Heart right ventricle (tissue), 16 donors: Measurements from ENCODE around the gene NPC1L1. TPM values are rescaled to one million over a fixed set of nuclear protein-coding genes. Genes with fewer than 3 reads are reported as not detected.

Experiments
- ATAC-seq, 8 donors: fragments of 200-7000 bp; cut with Tn5 transposase; one replicate each; pipeline ENCODE4 v1.9.1; 2020; ENCODE audit warnings: mild to moderate bottlenecking in 8 of 8, moderate library complexity in 8 of 8, moderate number of reproducible peaks in 1 of 8
- DNase-seq, 2 donors: peaks; one replicate each; pipeline ENCODE4 v3.0.0-alpha.2; 2020
- H3K27ac ChIP-seq, 10 donors: fragments of 200-600 bp; sonication (generic) in 2 of 10; one replicate each; pipeline versions ENCODE4 v1.5.0 to v1.8.0; 2020 to 2022; ENCODE audit warnings: mild to moderate bottlenecking in 3 of 10
- H3K27me3 ChIP-seq, 7 donors: fragments of 200-600 bp; one replicate each; pipeline ENCODE4 v1.8.0; 2021 to 2022; ENCODE audit warnings: mild to moderate bottlenecking in 2 of 7
- H3K36me3 ChIP-seq, 9 donors: fragments of 200-600 bp; sonication (generic) in 1 of 9; one replicate each; pipeline versions ENCODE4 v1.5.0 to v1.8.0; 2020 to 2022; ENCODE audit warnings: mild to moderate bottlenecking in 2 of 9
- H3K4me1 ChIP-seq, 9 donors: fragments of 200-600 bp; sonication (generic) in 1 of 9; one replicate each; pipeline versions ENCODE4 v1.5.0 to v1.8.0; 2020 to 2022; ENCODE audit warnings: mild to moderate bottlenecking in 4 of 9
- H3K4me3 ChIP-seq, 10 donors: fragments of 200-600 bp; sonication (generic) in 2 of 10; one replicate each; pipeline versions ENCODE4 v1.5.0 to v1.8.0; 2020 to 2022; ENCODE audit warnings: mild to moderate bottlenecking in 7 of 10, moderate library complexity in 2 of 10
- H3K9me3 ChIP-seq, 11 donors: fragments of 200-600 bp in 10 of 11; sonication (generic) in 2 of 11; one replicate each; pipeline versions ENCODE4 v1.5.0 to v1.8.0; 2013 to 2022; ENCODE audit warnings: mild to moderate bottlenecking in 2 of 11, control low read depth in 1 of 11, moderate library complexity in 1 of 11
- WGBS, 2 donors: extraction: QIAGEN DNeasy Blood & Tissue Kit; methylation state at CpG; one replicate each; pipeline ENCODE4 v1.1.7; 2013; ENCODE audit warnings: inconsistent platforms in 1 of 2; 5-methylcytosine and 5-hydroxymethylcytosine counted together
- intact Hi-C, 10 donors: fragments of 100-400 bp; cut with DNase I; formaldehyde crosslinking; loops; one replicate each; pipeline versions ENCODE4 v1.11.1 to v1.14.2; 2022
- polyA plus RNA-seq, 2 donors: library from polyadenylated mRNA; stranded (reverse); fragments of 200-250 nt; gene quantifications; one replicate each; pipeline ENCODE4 v1.2.3, GENCODE V29; 2013
- total RNA-seq, 10 donors: library from RNA; stranded (reverse); fragmentation: NEBNext Ultra II Directional in 3 of 10; extraction: Animal tissue kit (Norgen Biotek cat#: 25700) in 3 of 10; gene quantifications; one replicate each; pipeline versions ENCODE4 v1.2.1 to v1.2.4, GENCODE V29; 2021 to 2023
- TF ChIP-seq, protein P1 (sequence below), 9 donors: fragments of 200-600 bp; sonication (generic) in 2 of 9; IDR thresholded peaks; one replicate each; pipeline versions ENCODE4 v1.5.0 to v1.8.0; 2021 to 2022; ENCODE audit warnings: antibody characterized with exemption in 9 of 9, mild to moderate bottlenecking in 5 of 9, moderate library complexity in 1 of 9
- donor health status: Arrhythmogenic right ventricular cardiomyopathy.
- donor health status: ischemic (EF 13 %, LVEDD 7.1; RV severe dilation, severe dysfunction).
- donor health status: healthy with polysubstance abuse.
- donor health status: DM: no; HTN: yes; CAD: no.
- donor health status: DM: no; HTN: no; CAD: no.
- donor health status: ischemic (EF 25% LVEDD 6.9; RV normal size, moderate dysfunction).
- donor health status: ischemic (EF 25% LVEDD 5.7; RV mildly dilated, moderate dysfunction).
- donor health status: healthy.
- donor health status: DM: yes; HTN: yes; CAD: no.
- donor health status: Ischemic cardiomyopathy.
- donor health status: ischemic (EF 35%, LVEDD 5.7; RV mildly dilated, moderate dysfunction).
- donor health status: nonischemic (EF 11% LVEDD 7.7; RV severe dilation, severe dysfunction).
- donor health status: DM: yes; HTN: yes; CAD: no.
- donor health status: PGD.
- donor health status: ischemic (EF 29% LVEDD 5.4; RV normal size, mild dysfunction).
- donor health status: nonischemic (EF 23%, LVEDD 6.1; RV moderate dilation, normal function).

The NPC1L1 gene
- total and polyA plus RNA-seq, 12 donors: under 0.01 to 0.29 (median 0.12) TPM; not detected in 1

DNA sequence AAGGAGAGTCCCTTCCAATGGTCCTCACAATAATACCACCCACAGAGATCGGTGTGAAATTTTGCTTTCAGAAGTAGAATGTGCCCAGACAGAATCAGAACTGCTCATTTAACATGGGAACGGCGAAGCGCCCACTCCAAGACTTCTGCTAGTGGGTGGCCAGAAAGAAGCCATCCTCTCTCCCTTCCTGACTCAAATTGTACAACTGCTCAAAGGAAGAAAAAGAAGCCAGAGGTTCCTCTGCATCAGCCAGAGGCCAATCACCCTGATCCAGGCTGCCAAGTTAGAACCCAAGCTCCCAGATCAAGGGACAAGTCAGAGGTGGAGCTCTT, 73.9 kb downstream of the NPC1L1 start:
- peaks cover 0 to 57% (median 0%) of the 10 kb centered on the region in 9 donors for H3K36me3 ChIP-seq
- ATAC-seq (no peak), DNase-seq (no peak)
- TF ChIP-seq, protein P1, sequence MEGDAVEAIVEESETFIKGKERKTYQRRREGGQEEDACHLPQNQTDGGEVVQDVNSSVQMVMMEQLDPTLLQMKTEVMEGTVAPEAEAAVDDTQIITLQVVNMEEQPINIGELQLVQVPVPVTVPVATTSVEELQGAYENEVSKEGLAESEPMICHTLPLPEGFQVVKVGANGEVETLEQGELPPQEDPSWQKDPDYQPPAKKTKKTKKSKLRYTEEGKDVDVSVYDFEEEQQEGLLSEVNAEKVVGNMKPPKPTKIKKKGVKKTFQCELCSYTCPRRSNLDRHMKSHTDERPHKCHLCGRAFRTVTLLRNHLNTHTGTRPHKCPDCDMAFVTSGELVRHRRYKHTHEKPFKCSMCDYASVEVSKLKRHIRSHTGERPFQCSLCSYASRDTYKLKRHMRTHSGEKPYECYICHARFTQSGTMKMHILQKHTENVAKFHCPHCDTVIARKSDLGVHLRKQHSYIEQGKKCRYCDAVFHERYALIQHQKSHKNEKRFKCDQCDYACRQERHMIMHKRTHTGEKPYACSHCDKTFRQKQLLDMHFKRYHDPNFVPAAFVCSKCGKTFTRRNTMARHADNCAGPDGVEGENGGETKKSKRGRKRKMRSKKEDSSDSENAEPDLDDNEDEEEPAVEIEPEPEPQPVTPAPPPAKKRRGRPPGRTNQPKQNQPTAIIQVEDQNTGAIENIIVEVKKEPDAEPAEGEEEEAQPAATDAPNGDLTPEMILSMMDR (IDR thresholded peaks at IDR 0.05): no peak
- H3K27me3 ChIP-seq: no peaks in the 10 kb centered on the region
- no peak overlapping the region for H3K27ac ChIP-seq
- no peak overlapping the region for H3K4me3 ChIP-seq
- 95 to 99% methylated on average over 4 of the region's 4 CpGs for WGBS, 2 donors
- intact Hi-C loops: no loop called here
- no peaks in the 10 kb centered on the region for H3K9me3 ChIP-seq
- H3K4me1 ChIP-seq: peaks cover 5 to 76% (median 45%) of the 10 kb centered on the region in 9 donors

DNA sequence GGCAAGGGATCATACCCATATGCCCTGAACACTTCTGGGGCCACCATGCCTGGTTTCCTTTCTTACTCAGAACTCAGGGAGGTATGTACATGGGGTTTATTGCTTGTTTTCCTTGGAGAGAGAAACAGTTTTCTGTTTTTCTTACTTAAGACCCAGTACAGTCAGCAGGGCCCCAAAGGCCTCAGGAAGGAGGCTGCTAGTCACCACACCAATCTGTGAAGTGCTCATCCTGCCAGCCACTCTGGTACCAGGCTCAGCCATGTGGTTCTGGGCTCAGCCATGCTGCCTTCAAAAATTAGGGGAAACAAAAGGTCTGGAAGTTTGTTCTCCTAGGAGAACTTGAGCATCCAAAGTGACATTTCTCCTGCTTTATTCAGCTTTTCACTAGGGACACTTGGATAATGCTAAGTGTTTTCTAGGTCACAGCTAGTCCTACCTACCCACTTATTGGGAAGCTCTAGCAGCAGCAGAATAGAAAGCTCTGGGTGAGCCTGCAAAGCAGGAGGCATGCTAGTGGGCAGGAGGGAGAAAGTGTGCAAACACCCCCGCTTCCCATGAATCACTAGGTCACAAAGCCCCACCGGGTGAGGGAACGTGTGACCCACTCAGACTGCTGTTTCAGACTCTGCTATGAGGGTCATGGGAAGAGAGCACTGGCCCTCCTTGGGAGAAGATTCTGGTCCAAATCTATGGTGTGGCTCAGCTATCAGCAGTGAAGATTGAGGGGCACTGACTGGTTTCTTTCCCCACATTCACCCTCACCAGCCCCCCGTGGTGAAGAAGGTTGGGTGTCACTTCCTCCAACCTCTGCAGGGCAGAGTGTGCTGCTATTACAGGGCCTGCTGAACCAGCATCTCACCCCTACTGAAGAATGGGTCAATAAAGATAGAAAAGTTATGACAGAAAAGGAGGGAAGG, 74.6 kb downstream of the NPC1L1 start:
- H3K36me3 ChIP-seq: peaks cover 0 to 51% (median 0%) of the 10 kb centered on the region in 9 donors
- no peak for ATAC-seq
- no peaks in the 10 kb centered on the region for H3K9me3 ChIP-seq
- H3K4me3 ChIP-seq: no peak overlapping the region
- intact Hi-C loops: no loop called here
- TF ChIP-seq, protein P1 (IDR thresholded peaks at IDR 0.05): no peak
- peaks cover 7 to 76% (median 49%) of the 10 kb centered on the region in 9 donors for H3K4me1 ChIP-seq
- H3K27ac ChIP-seq: no peak overlapping the region
- 87 to 88% methylated on average over 4 of the region's 4 CpGs for WGBS, 2 donors
- DNase-seq: no peak
- H3K27me3 ChIP-seq: no peaks in the 10 kb centered on the region

DNA sequence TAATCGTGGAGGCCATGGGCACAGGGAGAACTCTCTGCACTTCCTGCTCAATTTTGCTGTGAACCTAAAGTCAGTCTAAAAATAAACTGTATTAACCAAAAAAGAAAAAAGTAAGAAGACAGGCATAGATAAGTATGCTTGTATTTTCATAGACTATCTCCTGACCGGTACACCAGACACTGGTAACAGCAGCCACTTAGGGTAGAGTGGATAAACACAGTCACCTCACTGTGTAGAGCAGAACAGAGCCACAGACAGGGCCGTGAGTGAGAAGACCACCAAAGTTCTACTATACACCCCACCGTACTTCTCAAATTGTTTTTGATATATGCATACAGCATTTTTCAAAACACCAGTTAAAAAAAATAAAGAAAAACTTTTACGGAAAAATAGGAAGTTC, 75.6 kb downstream of the NPC1L1 start:
- WGBS, 2 donors: 49 to 57% methylated on average over 5 of the region's 5 CpGs
- Histone ChIP-seq H3K27ac (peak overlapping the region in 1 of 10 donors; percentile 18), H3K9me3 (no peaks in the 10 kb centered on the region), H3K27me3 (no peaks in the 10 kb centered on the region), H3K36me3 (peaks cover 0 to 40% (median 0%) of the 10 kb centered on the region in 9 donors), H3K4me3 (no peak overlapping the region), H3K4me1 (peaks cover 8 to 81% (median 54%) of the 10 kb centered on the region in 9 donors)
- ATAC-seq: peak in 5 of 8 donors; percentile 46 to 77 (median 56)
- intact Hi-C loops: no loop called here
- DNase-seq: no peak
- TF ChIP-seq, protein P1 (IDR thresholded peaks at IDR 0.05): no peak

DNA sequence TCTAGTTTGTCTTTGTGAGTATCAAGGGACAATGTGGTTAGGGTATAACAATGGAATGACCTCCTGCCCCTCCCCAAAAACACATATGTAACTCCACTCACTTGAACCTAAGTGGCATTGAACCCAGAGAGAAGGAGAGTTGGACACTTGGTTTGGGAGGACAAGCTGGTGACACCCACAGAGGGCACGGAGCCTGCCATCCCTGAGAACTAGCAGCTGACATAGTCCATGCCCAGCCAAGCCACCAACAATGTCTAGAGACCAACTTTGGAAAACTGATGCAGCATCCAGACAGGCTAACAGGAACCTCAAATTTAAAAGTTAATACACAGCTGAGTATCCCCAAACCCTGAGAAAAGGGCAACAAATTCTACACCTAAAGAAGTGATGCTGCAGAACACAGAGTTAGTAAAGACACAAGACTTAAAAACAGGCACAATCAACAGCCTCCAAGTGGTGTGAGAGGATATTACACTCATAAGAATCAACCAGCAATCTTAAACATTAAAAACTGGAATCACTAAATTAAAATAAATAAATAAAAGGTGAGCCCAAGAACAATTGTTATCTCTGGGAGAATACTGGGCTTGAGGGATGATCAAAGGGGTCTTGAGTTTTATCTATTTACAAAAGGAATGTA, 77.8 kb downstream of the NPC1L1 start:
- WGBS, 2 donors: 45 to 76% methylated on average over 1 of the region's 1 CpG
- H3K9me3 ChIP-seq: no peaks in the 10 kb centered on the region
- no peak overlapping the region for H3K4me3 ChIP-seq
- peaks cover 5 to 59% (median 40%) of the 10 kb centered on the region in 9 donors for H3K4me1 ChIP-seq
- H3K27me3 ChIP-seq: no peaks in the 10 kb centered on the region
- TF ChIP-seq, protein P1 (IDR thresholded peaks at IDR 0.05): peak in 4 of 9 donors; percentile 26 to 37 (median 30)
- ATAC-seq: peak in 4 of 8 donors; percentile 31 to 37 (median 34)
- no peak overlapping the region for H3K27ac ChIP-seq
- peaks cover 0 to 29% (median 0%) of the 10 kb centered on the region in 9 donors for H3K36me3 ChIP-seq
- intact Hi-C loops: no loop called here
- DNase-seq: no peak

Other genes starting within 250 kb of the NPC1L1 start
- gene CAMK2B, start 215.7 kb downstream of the NPC1L1 start, total RNA-seq: 100 to 1,000 TPM in 6 of 10 donors, 10 to 100 TPM in 4; 70.6 to 152 (median 126) TPM
- gene CAMK2B, start 215.7 kb downstream of the NPC1L1 start, polyA plus RNA-seq: 100 to 1,000 TPM in 1 of 2 donors, 10 to 100 TPM in 1; 30.8 to 107 TPM
- 100 to 1,000 TPM in 8 of 10 donors, 10 to 100 TPM in 2; 92.8 to 116 (median 105) TPM for gene NUDCD3, start 50.7 kb downstream of the NPC1L1 start, total RNA-seq
- 10 to 100 TPM; 16.2 to 27.6 TPM for gene NUDCD3, start 50.7 kb downstream of the NPC1L1 start, polyA plus RNA-seq
- gene DDX56, start 32.6 kb upstream of the NPC1L1 start, total RNA-seq: 10 to 100 TPM; 23.2 to 40.7 (median 27.4) TPM
- 100 to 1,000 TPM in 1 of 2 donors, 10 to 100 TPM in 1; 40.1 to 100 TPM for gene DDX56, start 32.6 kb upstream of the NPC1L1 start, polyA plus RNA-seq
- gene TMED4, start 40.9 kb upstream of the NPC1L1 start, total RNA-seq: 10 to 100 TPM; 55.4 to 81.4 (median 69.4) TPM
- 10 to 100 TPM; 42.9 to 45.6 TPM for gene TMED4, start 40.9 kb upstream of the NPC1L1 start, polyA plus RNA-seq
- 100 to 1,000 TPM; 500 to 724 (median 679) TPM for gene OGDH, start 65.3 kb upstream of the NPC1L1 start, total RNA-seq
- 100 to 1,000 TPM; 202 to 421 TPM for gene OGDH, start 65.3 kb upstream of the NPC1L1 start, polyA plus RNA-seq
- gene ZMIZ2, start 207.5 kb upstream of the NPC1L1 start, total RNA-seq: 10 to 100 TPM; 38.9 to 80.4 (median 47.9) TPM
- 10 to 100 TPM; 26.3 to 87.3 TPM for gene ZMIZ2, start 207.5 kb upstream of the NPC1L1 start, polyA plus RNA-seq